ENCODE data around the gene MED14.
"Not testable (repeated sequence)": the region's sequence is repeated elsewhere in the genome, so short reads cannot be mapped to it uniquely, and the experiment has no call there.

The MED14 gene

GRCh38 chrX:40735325-40736169 lies at the start of gene MED14:
TSS of gene MED14 (minus strand) at chrX:40735542. CDS start at chrX:40735412, 130 bp downstream.
- DNase-seq: peak; percentile 61 to 77

DNA sequence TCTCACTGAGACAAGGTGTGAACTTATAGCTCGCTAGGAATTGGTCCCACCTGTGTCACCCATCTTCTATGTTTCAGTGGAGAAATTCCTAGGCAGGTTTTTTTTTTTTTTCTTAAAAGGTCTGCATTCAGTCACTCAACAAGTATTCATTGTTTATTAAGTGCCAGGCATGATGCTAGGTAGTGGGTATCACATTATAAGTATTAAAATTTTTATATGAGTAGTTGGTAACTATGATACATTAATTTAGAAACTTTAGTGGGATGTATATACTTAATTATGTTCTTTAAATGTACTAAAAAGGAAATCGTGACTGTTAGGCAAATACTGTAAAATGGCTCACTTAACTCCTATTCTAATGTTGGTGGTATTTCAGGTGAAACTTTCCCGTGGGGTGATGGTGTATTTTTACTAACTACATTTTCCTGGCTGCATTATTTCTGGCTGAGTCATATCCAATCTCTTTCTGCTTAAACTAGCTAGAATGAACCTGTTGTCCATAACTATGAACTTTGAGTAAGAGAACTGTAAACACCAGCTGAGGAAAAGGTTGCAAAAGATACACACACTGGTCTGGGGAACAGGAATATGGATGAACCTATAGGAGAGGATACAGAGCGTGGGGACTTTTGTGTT lies 49.3 kb upstream of the MED14 start:
- no peak for DNase-seq

GRCh38 chrX:40782644-40783259 lies 47.4 kb upstream of the MED14 start:
- DNase-seq: not testable (repeated sequence)

DNA sequence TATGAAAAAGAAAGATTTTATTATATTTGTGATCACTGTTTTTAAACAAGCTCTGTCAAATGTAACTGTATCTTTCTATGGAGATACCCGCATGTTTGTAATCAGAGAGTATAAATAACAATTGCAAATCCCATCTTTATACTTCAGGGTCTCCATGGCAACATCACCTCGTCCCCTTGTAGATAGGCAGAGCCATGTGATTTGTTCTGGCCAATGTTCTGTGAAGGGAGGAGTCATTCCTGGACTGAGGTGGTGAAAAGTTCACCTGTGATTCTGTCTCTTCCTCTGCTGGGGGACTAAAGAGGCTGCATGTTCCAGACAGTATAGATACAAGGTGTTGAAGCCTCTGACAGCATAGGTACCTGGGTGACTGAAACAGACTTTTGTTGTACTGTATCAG lies 45.6 kb upstream of the MED14 start:
- no peak for DNase-seq

GRCh38 chrX:40780082-40780481 lies 44.7 kb upstream of the MED14 start:
- no peak for DNase-seq

GRCh38 chrX:40778861-40779575 lies 43.7 kb upstream of the MED14 start:
- no peak for DNase-seq

- no peak for DNase-seq
Observed at GRCh38 chrX:40773809-40774208, 38.5 kb upstream of the MED14 start.

DNA sequence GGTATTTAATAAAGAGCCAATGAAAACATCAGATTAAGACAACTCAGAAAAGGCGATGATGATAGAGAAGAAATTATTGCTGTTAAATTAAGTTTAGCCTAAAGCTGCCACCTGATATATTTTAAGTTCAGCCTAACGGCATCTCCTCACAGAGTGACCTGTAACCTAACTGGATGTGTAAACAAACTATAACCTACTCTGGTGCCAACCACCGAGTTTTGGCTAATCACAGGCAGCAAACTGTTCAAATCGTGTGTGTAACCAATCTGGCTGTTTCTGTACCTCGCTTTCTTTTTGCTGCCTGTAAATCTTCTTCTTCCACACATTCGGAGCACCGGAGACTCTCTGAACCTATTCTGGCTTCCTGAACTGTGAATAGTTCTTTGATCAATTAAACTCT lies 37.8 kb upstream of the MED14 start:
- no peak for DNase-seq

DNA sequence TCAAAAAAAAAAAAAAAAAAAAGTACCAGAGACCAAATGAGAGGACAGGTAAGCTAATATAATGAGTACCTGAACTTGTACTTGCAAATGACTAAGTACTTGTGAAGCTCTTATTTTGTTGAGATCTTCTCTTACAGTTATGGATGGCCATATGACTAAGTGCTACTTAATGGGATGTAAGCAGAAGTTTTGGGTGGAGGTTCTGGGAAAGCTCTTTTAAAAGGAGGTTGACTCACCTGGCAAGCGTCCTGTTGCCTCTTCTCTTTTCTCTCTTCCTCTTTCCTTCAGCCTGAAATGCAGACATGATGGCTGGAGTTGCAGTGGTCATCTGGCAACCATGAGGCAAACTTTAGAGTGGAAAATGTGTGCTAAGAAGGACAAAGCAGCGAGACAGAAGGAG lies 36.9 kb upstream of the MED14 start:
- DNase-seq: no peak

DNA sequence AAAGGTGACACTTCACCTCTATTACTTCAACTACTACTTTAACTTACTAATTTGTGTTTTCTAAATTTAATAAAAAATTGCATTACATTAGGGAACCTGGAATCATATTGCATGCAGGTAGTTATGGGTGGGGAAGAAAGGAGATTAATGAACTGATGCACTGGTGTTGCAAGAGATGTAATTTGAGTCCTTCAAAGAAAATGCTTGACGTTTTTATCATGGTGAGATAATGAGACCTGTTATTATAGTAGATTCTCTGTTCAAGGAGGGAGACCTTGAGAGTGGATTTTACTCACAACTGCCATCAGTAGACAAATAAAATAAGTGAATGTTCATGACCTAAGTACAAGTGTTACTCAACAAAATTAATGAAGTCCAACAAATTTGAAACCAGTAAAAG lies 26.4 kb upstream of the MED14 start:
- DNase-seq: no peak

GRCh38 chrX:40759374-40759773 lies 24.0 kb upstream of the MED14 start:
- no peak for DNase-seq

GRCh38 chrX:40757058-40757457 lies 21.7 kb upstream of the MED14 start:
- DNase-seq: no peak

DNA sequence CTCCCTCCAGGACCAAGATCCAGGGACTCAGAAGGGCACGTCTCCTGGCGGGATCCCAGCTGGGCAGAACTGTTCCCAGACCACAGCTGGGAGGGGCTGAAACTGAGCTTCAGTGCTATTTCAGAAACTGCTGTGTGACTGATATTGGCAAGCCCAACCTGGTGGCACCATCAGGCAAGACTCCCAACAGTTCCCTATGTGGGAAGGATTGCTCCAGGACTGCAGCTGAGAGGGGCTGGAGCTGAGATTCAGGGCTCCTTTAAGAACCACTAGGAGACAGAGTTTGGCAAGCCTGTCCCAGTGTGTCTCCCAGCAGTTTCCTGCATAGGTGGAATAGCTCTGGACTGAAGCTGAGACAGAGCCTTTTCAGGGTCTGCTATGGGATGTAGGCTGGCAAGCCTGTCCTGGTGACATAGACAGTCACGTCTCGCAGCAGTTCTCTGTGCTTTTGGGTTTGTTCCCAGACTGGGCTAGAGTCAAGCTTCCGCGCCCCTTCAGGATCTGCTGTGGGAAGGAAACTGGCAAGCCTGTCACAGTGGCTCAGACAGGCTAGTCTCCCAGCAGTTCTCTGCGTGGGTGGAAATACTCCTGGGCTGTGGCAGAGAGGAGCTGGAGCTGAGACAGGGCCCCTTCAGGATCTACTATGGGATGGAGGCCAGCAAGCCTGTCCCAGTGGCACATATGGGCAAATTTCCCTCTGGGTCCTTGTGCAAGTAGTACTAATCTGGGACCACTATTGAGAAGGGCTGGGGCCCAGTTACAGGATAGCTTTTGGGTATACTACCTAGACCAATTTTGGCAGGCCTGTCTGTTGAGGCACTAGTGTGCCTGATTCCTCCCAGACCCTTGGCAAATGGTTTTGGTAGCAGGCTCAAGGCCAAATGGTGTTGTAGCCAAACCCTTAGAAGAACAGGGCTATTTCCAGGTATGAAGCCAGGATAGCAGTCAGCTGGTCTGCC lies 20.2 kb upstream of the MED14 start:
- DNase-seq: no peak

DNA sequence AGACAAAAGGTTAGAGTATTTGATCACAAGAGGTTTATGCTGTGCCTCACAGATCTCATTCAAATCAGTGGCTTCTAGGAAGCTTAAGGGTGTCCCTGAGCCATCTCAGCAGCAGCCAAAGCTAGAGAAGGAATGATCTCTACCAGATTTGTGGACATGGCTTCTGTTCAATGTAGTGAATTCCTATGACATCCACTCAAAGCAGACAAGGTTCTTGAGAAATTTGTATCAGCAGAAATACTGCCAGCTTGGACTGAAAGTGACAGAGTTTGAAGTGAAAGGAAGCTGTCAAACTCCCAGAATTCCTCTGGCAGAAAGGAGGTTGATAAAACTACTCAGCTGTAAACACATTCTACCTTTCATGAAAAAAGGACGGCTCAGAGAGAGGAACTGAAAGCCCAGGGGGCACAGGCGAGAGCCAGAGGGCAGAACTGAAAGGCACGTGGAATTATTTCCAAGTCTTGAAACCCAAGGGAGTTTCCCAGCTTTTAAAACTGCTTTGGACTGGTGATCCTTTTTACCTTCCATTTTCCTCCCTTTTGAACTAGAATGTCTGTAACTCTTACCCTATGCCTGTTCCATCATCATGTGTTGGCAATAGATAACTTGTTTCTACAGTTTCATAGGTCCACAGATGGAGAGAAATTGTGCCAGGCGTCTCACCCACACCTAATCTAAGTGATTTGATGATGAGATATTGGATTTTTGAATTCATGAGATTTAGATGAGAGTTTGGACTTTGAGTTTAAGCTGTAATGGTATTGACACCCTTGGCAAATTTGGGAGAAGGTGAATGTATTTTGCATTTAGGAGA lies 14.5 kb upstream of the MED14 start:
- no peak for DNase-seq

- DNase-seq: no peak
Observed at GRCh38 chrX:40748977-40749376, 13.6 kb upstream of the MED14 start.

GRCh38 chrX:40746521-40746920 lies 11.2 kb upstream of the MED14 start:
- DNase-seq: no peak

GRCh38 chrX:40736170-40736505 lies 796 bp upstream of the MED14 start:
- DNase-seq: peak in 1 of 2 experiments; percentile 4

DNA sequence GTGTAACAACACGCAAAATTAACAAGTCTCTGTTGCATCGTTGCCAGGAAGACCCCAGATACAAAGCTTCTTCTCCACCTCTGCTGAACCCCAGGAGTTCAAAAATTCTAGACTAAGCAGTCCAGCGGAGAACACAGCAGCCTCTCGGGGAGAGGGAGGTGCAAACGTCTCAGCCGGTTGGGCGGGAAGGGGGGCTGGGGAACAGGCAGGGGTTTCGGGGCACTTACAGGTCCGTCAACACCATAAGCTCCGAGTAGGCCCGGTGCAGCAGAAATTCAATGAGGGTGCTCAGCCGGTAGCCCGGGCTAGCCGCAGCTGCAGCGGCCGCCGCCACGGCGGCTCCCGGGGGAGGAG lies 394 bp downstream of the MED14 start:
- DNase-seq: no peak

- no peak for DNase-seq
Observed at GRCh38 chrX:40733706-40734105, 1.6 kb downstream of the MED14 start.

- not testable (repeated sequence) for DNase-seq
Observed at GRCh38 chrX:40732499-40732898, 2.8 kb downstream of the MED14 start.
